ENCODE data around the gene TPD52L1.

TPD52L1 gene

DNA sequence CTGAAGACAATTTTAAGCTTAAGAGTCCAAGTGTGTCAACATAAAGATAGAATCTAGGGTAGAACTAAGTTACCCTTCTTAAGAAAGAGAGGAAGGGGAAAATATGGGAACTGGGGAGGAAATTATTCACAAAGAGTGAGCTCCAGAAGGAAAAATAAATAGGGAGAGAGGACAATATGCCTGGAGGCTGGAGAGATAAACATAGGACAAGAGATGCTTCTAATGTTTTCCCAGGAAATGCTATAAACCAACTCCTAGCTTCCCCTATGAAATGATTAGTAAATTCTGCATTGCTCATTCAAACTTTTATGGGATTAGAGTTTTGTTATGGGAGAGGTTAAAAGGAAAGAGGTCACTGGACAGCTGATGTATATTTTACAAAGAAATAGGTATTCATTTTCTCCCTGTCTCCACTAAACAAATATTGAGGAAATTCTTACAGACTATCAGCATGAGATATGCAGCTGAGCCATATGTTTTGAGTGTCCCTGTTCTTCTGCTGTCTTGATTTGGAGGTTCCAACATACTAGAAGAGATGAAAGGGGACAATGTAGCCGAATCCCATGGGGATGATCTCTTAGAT lies 22.0 kb downstream of the TPD52L1 start:
- no peak for TF ChIP-seq CTCF (conservative IDR thresholded peaks at IDR 0.05)
- H3K27ac ChIP-seq, result peak overlapping the region; percentile 19; the same call in 1 of the 2 replicates

DNA sequence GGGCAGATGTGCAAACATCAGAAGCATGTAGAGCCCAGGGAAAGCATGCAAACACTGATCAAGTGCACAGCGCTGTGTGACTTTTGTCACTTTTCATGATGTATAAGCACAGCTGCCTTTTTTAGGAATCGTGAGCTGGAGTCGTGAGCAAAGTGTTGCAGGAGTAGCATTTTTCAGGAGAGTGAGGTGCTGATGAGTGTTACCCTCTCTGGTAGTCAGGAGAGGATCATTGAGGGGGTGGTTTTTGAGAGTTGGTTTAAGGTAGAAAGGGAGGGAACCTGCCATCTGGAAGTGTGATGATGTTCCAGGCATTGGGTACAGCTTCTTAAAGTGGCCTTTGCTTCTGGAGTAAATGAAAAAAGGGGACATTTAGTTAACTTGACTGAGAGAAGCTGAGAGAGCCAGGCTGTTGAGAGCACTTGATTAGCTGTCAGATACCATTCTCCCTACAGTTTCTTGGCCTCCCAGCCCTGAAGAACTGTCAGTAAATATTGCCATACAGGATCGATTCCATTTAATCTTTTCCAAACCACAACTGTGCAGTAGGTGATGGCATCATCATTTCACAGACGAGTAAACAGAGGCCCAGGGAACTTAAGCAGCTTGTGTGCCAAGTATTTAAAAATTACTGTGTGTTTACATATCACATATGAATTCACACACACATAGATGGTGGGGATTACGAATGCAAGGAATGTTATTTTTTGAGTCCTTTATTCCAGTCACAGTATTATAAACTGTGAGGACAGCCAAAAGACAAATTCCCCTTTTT lies 28.9 kb downstream of the TPD52L1 start:
- no peak overlapping the region for H3K27ac ChIP-seq
- no peak for TF ChIP-seq CTCF (conservative IDR thresholded peaks at IDR 0.05)

DNA sequence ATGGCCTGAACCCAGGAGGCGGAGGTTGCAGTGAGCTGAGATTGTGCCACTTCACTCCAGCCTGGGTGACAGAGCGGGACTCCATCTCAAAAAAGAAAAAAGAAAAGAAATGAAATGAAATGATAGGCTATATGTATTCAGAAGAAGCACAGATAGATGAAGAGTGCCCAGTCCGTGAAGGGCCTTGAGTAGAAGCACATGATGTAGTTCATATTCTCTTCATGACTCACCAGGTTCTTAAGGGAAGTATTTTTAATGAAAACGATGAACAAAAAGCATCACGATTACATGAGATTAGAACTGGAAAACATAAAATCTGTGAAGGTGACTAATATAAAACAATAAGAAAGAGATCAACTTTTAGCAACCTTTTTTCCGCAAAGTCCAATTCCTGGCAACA lies 29.8 kb downstream of the TPD52L1 start:
- H3K27ac ChIP-seq, result no peak overlapping the region
- no peak for TF ChIP-seq CTCF (conservative IDR thresholded peaks at IDR 0.05)

GRCh38 chr6:125188037-125188436 lies 34.5 kb downstream of the TPD52L1 start:
- TF ChIP-seq CTCF (conservative IDR thresholded peaks at IDR 0.05), result no peak

GRCh38 chr6:125188594-125189203 lies 35.1 kb downstream of the TPD52L1 start:
- no peak for TF ChIP-seq CTCF (conservative IDR thresholded peaks at IDR 0.05)
- H3K27ac ChIP-seq, result no peak overlapping the region

More at GRCh38 chr6:125188037-125188436, 34.5 kb downstream of the TPD52L1 start:
- H3K27ac ChIP-seq, result no peak overlapping the region

GRCh38 chr6:125189494-125189893 lies 35.9 kb downstream of the TPD52L1 start:
- no peak overlapping the region; the same call in 1 of the 2 replicates for H3K27ac ChIP-seq
- TF ChIP-seq CTCF (conservative IDR thresholded peaks at IDR 0.05), result no peak

- H3K27ac ChIP-seq, result no peak overlapping the region
- TF ChIP-seq CTCF (conservative IDR thresholded peaks at IDR 0.05), result no peak
Measured at GRCh38 chr6:125190667-125191066, 37.1 kb downstream of the TPD52L1 start.
